Limb (tissue), 2 donors: ENCODE results near the gene GTF2IRD1.
"Not testable (repeated sequence)": the region's sequence is repeated elsewhere in the genome, so short reads cannot be mapped to it uniquely, and the experiment has no call there.

Source experiments
- DNase-seq, 2 donors: peaks; one replicate each; pipeline ENCODE4 v3.0.0-alpha.2; 2016; ENCODE audit errors: extremely low spot score in 2 of 2

GTF2IRD1 gene

DNA sequence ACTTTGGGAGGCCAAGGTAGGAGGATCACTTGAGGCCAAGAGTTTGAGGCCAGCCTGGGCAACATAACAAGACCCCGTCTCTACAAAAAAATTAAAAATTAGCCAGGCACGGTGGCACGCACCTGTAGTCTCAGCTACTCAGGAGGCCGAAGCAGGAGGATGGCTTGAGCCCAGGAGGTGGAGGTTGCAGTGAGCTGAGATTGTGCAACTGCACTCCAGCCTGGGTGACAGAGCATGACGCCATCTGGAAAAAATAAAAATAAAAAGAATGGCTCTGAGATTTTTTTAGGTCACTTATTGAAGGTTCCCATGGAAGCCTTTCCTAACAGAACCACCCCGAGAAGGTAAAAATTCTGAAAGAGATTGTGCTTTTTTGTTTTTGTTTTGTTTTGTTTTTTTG, 109.9 kb downstream of the GTF2IRD1 start:
- DNase-seq: not testable (repeated sequence)

- DNase-seq: no peak
Measured at GRCh38 chr7:74567318-74567668, 113.6 kb downstream of the GTF2IRD1 start.

DNA sequence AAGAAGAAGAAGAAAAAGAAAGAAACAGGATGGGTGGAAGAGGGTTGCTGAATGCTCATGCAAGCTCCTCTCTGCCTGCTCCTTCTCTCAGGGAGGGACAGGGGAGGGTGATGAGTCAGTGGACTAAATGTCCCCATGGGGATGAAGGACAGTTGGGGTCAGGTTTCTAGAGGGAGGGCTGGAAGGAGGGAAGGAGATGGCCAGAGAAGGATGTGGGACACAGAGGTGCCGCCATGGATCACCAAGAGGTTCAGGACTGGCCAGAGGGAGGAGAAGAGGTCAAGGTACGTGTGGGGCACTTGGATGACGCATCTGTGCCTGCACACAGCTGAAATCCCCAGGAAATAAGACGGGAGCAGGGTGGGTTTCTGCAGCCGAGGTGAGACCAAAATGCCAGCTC, 115.0 kb downstream of the GTF2IRD1 start:
- no peak for DNase-seq

DNA sequence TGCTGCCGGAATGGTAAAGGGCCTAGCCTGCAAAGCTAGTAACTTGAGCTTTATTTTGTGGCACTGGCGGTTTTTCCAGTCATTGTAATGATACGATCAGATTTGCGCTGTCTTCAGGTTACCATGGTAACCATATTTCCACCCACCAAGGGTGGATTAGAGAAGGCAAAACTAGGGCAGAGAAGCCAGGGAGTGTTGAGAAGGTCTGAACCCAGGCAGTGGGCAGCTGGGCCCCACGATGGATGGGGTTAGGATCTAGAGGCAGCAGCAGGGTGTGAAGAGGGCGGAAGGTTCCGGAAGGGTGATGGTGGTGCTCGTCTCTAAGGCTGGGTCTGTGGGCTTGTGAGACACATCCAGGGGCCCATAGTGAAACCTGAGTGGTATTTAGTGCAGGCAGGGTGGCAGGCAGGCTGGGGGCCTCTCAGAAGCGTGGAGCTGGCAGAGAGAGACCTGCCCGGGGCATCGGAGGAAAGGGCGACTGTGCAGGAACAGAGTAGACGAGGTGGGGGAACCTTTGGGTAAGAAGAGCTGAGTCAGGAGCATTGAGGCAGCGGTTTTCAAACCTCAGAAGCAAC, 115.9 kb downstream of the GTF2IRD1 start:
- DNase-seq: no peak

DNA sequence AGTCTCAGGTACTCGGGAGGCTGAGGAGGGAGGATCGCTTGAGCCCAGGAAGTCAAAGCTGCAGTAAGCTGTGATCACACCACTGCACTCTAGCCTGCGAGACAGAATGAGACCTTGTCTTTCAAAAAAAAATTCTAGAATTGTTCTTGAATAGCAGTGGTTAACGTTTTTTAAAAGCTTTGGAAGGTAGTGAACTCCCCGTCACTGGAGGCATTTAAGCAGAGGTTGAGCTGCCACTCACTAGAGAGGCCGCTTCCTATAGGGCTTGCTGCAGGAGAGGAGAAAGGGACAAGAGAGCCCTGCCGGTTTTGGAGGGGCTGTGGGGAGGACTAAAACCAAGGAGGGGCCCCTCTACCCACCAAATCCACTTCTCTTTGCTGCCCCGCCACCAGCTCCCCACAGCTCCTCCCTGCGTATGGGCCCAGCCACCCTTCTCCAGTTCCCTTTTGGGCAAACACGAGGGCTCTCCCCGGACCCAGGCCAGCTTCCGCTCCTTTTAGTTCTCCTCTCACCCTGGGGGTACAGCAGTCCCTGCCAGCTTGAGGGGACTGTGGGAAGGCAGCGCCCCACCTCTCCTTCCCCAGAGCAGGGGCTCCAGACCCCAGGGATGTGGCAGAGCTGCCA, 116.9 kb downstream of the GTF2IRD1 start:
- DNase-seq: no peak

GRCh38 chr7:74572301-74572979, 118.7 kb downstream of the GTF2IRD1 start:
- DNase-seq: no peak

- no peak for DNase-seq
Measured at GRCh38 chr7:74573512-74573911, 119.8 kb downstream of the GTF2IRD1 start.

DNA sequence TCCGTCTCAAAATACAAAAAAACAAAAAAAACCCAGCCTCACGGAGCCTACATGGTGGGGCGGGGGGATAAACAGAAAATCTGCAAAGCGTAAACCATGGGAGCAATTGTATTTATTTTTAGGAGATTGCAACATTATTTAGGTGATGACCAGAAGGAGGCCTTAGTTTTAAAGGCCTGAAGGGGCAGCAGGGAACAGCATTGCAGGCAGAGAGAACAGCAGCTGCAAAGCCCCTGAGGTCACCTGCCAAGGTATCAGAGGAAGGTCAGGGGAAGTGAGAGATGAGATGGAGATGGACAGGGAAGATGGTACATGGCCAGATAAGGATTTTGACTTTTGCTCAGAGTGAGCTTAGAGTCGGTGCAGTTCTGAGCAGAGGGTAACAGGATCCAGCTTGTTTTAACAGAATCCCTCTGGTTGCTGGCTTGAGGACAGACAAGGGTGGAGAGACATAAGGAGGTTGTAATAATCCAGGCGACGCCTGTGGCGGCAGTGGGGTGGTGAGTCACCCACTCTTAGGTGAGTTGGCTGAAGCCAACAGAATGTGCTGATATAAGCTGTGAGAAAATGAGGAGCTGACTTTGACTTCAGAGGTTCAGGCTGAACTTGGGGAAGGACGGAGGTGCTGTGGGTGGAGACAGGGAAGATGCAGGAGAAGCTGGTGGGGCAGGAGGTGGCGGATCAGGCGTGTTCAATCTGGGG, 121.5 kb downstream of the GTF2IRD1 start:
- DNase-seq: no peak

DNA sequence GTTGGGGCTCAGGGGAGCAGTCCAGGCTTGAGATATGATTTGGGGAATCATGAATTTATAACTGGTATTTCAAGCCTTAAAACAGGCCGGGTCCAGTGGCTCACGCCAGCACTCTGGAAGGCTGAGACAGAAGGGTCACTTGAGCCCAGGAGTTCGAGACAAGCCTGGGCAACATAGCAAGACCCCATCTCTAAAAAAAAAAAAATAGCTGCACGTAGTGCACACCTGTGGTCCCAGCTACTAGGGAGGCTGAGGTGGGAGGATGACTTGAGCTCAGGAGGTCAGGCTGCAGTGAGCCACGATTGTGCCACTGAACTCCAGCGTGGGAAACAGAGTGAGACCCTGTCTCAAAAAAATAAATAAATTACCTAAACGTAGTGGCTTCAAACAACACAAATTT, 122.1 kb downstream of the GTF2IRD1 start:
- no peak for DNase-seq

DNA sequence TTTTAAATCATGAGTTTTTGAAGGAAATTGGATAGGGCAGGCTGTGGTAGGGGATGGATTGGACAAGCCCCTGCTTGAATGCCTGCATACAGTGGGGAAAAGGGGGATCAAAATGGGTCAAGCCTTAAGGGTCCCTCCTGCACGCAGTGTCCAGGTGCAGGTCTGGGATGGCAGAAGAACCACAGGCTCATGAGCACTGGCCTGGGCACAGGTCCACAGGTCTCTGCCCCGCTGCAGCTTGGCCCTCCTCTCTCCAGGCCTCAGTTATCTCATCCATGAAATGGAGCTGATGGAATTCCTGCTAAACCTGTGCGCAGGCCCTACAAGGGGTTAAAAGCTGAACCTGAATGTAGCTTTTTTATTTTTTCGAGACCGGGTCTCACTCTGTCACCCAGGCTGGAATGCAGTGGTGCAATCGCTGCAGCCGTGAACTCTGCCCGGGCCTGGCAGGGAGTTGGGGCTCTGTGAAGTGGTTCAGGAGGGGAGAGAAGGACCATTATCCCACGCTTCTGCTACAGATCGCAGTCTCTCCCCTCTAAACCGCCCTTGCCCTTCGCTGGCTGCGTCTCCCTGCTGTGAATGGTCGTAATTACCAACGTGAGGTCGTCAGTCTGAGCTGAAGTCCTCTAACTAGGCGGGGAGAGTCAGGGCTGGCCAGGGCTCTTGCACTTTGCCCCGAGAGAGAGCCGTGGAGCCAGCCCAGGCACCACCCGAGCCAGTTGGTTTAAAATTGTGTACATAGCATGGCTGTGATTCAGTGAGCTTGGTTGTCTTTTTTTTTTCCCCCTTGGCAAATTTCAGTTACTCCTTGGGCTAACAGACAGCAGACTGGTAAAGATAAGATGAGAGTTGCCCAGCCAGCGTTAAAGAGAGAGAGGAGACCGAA, 126.3 kb downstream of the GTF2IRD1 start:
- no peak for DNase-seq

GRCh38 chr7:74581916-74582440, 128.3 kb downstream of the GTF2IRD1 start:
- no peak for DNase-seq

- DNase-seq: no peak
Measured at GRCh38 chr7:74582447-74583039, 128.8 kb downstream of the GTF2IRD1 start.

DNA sequence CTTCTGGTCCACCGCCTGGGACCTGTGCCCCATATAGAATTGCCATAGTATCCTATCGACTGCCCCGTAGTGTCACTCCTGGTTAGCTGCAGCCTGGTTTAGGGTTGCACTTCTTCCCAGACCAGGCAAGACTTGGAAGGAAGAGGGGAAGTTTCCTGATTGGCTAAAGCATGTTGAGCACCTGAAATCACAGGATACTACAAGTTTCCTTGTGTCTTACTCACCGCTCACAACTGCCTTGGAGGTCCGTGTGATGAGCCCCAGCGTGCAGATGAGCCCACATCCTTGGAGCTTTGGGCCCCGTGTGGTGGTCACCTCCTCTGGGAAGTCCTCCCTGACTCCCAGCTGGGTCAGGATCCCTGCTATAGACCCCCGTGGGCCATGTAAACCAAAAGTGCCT, 129.9 kb downstream of the GTF2IRD1 start:
- no peak for DNase-seq

GRCh38 chr7:74584160-74584954, 130.7 kb downstream of the GTF2IRD1 start:
- DNase-seq: no peak

DNA sequence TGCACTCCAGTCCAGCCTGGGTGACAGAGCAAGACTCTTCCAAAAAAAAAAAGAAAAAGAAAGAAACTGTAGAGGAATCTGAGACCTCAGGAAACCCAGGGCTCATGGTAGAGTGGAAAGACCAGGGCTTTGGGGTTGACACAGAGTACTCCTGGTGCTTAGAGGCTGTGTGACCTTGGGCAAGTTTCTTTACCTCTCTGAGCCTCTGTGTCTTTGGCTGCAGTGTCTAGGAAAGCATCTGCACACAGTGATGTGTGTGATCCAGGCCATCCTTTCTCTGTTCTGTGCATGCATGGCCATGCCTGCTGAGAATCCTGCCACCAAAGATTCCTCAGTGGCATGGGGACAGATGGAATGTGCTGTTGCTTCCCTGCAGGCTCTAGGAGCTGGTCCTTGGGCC, 132.1 kb downstream of the GTF2IRD1 start:
- no peak for DNase-seq

DNA sequence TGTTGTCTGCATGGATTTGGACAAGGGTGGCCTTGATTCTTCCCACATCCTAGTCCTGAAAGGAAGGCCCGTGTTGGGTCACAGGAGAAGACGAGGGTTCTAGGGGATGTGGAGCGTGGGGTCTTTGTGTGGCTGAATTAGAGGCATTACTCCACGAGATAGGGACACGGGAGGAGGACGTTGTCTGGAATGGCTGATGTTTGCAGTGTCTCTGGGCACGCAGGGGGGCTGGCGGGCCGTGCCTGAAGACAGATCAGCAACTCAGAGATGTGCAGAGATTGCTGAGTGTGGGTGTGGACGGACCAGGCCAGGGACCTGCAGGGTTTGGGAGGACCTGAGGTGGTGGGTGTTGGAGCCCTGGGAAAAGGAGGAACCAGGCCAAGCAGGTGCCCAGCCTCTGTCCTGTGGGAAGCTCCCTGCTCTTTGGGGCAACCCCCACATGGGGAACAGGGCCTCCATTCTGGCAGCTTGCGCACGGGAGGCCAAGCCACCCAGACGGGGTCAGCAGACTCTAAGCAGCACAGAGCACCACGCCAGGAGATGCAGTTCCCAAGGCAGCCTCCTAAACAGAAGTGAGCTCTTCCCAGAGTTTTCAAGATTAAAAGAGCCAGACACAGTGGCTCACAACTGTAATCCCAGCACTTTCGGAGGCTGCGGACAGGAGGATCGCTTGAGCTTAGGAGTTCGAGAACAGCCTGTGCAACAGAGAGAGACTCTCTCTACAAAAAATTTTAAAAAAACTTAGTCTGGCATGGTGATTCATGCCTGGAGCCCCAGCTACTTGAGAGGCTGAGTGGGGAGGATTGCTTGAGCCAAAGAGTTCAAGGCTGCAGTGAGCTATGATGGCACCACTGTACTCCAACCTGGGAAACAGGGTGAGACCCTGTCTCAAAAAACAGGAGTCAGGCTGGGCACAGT, 132.8 kb downstream of the GTF2IRD1 start:
- no peak for DNase-seq

DNA sequence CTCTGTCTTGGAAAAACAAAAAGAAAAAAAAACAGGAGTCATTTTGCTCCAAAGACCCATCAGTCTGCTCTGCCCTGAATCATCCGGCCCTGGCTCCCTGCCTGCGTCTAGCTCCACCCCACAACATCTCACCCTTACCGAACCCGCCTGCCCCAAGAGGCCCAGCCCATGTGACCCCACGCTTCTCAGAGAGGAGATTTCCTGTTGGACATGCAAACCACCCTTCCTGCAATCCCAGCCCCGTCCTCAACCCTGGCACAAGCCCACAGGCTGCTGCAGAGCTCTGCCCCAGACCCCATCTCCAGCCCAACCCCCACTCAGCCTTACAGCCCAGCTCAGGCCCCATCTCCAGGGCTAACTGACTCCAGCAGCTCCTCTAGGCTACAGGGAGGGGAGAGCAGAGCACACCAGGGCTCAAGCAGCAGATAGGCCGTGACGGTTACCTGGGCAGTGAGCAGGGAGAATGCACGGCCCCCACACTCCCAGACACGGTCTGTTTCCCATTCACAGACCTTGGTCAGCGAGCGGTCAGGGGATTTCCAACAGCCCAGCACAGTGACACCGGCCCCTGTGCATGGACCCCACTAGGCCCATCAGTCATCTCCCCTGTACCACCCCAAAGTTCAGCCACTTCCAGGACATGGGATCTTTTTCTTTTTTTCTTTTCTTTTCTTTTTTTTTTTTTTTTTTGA, 133.9 kb downstream of the GTF2IRD1 start:
- peak; percentile 38 to 78 for DNase-seq

- DNase-seq: no peak
Measured at GRCh38 chr7:74590813-74591212, 137.1 kb downstream of the GTF2IRD1 start.
